BLaER1 treated with 17β-estradiol and CSF1 and Interleukin-3, amounts not matched to agents 10 nM and 100 nM (cell line): ENCODE results near the gene CFAP221.
"Not testable (repeated sequence)": the region's sequence is repeated elsewhere in the genome, so short reads cannot be mapped to it uniquely, and the experiment has no call there.

Experiments used
- H3K27ac ChIP-seq, 11 experiments: shearing (Covaris generic); formaldehyde crosslinking; 2 replicates each; pipeline ENCODE4 v1.8.1; 2022
- H3K27me3 ChIP-seq, 11 experiments: shearing (Covaris generic); formaldehyde crosslinking; 2 replicates each; pipeline ENCODE4 v1.8.1; 2022
- H3K36me3 ChIP-seq, 11 experiments: shearing (Covaris generic); formaldehyde crosslinking; 2 replicates each; pipeline ENCODE4 v1.8.1; 2022
- H3K4me1 ChIP-seq, 10 experiments: shearing (Covaris generic); formaldehyde crosslinking; 2 replicates each; pipeline ENCODE4 v1.8.1; 2022
- H3K4me2 ChIP-seq, 11 experiments: shearing (Covaris generic); formaldehyde crosslinking; 2 replicates each; pipeline ENCODE4 v1.8.1; 2022
- H3K4me3 ChIP-seq, 10 experiments: shearing (Covaris generic); formaldehyde crosslinking; 2 replicates each; pipeline ENCODE4 v1.8.1; 2022
- H3K9ac ChIP-seq, 11 experiments: shearing (Covaris generic); formaldehyde crosslinking; 2 replicates each; pipeline ENCODE4 v1.8.1; 2022
- H3K9me3 ChIP-seq, 11 experiments: shearing (Covaris generic); formaldehyde crosslinking; replicated peaks in 1 of 11; 2 replicates each; pipeline ENCODE4 v1.8.1; 2022
- H4K20me1 ChIP-seq, 11 experiments: shearing (Covaris generic); formaldehyde crosslinking; 2 replicates each; pipeline ENCODE4 v1.8.1; 2022
- Cebpa-rat ChIP-seq, 11 experiments: shearing (Covaris generic); IDR thresholded peaks; 2 replicates each; pipeline ENCODE4 v1.8.1; 2022

Gene CFAP221

DNA sequence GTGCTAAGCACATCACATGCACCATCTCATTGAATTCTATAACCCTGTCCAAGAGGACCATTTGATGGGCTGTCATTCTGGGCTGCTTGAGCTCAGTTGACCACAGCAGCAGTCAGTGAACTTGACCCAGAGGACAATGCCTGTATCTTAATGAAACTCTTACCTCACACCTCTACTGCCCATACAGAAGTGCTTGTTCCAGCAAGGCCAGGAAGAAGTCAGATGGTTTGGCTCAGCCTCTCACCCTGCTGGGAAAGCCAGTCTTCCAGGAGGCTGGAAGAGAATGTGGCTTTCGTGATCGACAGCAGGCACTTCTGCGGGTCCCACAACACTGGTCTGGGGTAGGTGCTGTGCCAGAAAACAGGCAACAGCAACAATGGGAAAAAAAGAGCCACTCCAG lies 47.3 kb downstream of the CFAP221 start:
- Histone ChIP-seq H3K36me3 (no peaks in the 10 kb centered on the region), H3K27me3 (no peaks in the 10 kb centered on the region), H3K9ac (no peak overlapping the region), H3K4me3 (no peak overlapping the region), H3K9me3 (no peaks in the 10 kb centered on the region), H3K4me2 (no peak overlapping the region), H3K27ac (no peak overlapping the region), H4K20me1 (no peaks in the 10 kb centered on the region), H3K4me1 (peaks cover 0 to 6% (median 0%) of the 10 kb centered on the region in 10 experiments; a peak in 1 of 20 replicates)
- TF ChIP-seq Cebpa-rat (IDR thresholded peaks at IDR 0.05) = no peak

DNA sequence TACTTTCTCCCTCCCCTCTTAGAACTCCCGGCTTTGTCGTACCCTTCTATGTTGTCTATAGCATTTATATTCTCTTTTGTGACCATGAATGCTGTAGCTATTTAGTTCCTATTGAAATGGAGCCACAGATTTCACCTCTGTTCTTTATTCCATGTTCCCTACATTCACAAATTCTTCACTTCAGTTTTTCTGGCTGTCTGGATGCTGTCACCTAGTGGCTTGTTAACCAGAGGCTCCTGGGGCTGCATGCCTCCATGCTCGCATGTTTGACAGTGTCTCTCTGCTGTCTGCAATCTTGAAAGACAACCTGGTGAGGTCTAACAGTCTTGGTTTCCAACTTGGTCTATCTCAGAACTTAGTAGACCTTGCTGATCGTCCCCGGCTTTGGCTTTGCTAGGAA lies 48.2 kb downstream of the CFAP221 start:
- no peak overlapping the region for H3K27ac ChIP-seq
- no peaks in the 10 kb centered on the region for H4K20me1 ChIP-seq
- TF ChIP-seq Cebpa-rat (IDR thresholded peaks at IDR 0.05) = no peak
- no peak overlapping the region for H3K4me3 ChIP-seq
- no peaks in the 10 kb centered on the region for H3K9me3 ChIP-seq
- H3K9ac ChIP-seq = no peak overlapping the region
- H3K36me3 ChIP-seq = no peaks in the 10 kb centered on the region
- no peak overlapping the region for H3K4me2 ChIP-seq
- no peaks in the 10 kb centered on the region for H3K4me1 ChIP-seq
- H3K27me3 ChIP-seq = no peaks in the 10 kb centered on the region

DNA sequence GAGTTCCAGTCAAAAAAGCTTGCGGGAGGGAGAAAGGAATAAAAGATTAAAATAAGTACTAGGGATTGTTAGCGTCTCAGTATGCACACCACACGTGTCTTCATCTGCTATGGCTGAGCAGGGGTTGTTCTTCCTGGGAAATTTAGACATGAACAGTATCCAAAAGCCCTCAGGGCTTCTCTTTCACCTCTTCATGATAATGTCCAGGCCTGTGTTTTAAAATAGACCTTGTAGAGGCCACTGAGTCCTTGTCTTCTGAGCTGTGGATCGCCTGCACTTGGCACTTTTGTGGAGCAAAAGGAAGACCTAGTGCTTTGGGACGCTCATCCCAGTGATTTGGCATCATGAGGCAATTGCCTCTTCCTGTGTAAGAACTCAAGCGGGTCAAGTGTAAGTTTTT lies 52.4 kb downstream of the CFAP221 start:
- Histone ChIP-seq H4K20me1 (no peaks in the 10 kb centered on the region; a peak in 1 of 22 replicates), H3K4me1 (no peaks in the 10 kb centered on the region), H3K36me3 (no peaks in the 10 kb centered on the region), H3K4me3 (no peak overlapping the region), H3K27me3 (no peaks in the 10 kb centered on the region), H3K9ac (no peak overlapping the region), H3K4me2 (no peak overlapping the region), H3K27ac (no peak overlapping the region), H3K9me3 (no peaks in the 10 kb centered on the region)
- no peak for TF ChIP-seq Cebpa-rat (IDR thresholded peaks at IDR 0.05)

DNA sequence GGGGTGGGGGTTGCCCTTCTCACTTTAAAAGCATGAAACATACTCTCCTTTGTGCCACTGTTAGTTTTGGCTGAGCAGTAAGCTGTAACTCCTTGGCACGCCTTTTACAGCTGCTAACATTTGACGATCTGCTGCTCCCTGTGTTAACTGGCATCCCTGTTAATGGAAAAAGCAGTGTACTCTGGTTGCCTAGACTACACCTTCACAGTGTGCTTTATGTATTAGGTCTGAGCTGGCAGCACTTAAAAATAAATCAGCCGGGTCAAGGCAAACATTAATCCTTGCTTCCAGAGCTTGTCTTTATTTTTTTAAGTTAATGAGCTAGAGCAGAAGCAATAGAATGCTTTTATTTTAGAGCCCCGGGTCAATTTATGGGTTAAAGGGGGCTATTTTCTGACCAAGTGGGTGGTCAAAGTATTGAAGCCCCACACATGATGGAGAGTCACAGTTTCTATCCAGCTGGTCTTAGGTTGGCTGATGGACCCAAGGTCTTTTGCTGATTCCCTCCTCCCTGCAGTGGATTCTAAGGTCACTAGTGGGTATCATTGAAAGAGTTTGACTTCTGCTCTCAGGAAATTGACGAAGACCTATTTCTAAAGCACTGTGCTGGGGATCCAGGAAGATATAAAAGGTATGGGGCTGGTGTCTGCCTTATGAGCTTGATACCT lies 54.5 kb downstream of the CFAP221 start:
- H4K20me1 ChIP-seq = no peaks in the 10 kb centered on the region; a peak in 1 of 22 replicates
- no peaks in the 10 kb centered on the region for H3K27me3 ChIP-seq
- no peak overlapping the region for H3K9ac ChIP-seq
- H3K4me2 ChIP-seq = no peak overlapping the region
- no peaks in the 10 kb centered on the region for H3K4me1 ChIP-seq
- no peak for TF ChIP-seq Cebpa-rat (IDR thresholded peaks at IDR 0.05)
- no peak overlapping the region for H3K4me3 ChIP-seq
- H3K9me3 ChIP-seq = no peaks in the 10 kb centered on the region
- no peak overlapping the region for H3K27ac ChIP-seq
- H3K36me3 ChIP-seq = no peaks in the 10 kb centered on the region

- H3K36me3 ChIP-seq = no peaks in the 10 kb centered on the region
- no peaks in the 10 kb centered on the region; a peak in 1 of 22 replicates for H4K20me1 ChIP-seq
- no peak overlapping the region for H3K4me3 ChIP-seq
- no peak overlapping the region for H3K4me2 ChIP-seq
- no peak for TF ChIP-seq Cebpa-rat (IDR thresholded peaks at IDR 0.05)
- no peaks in the 10 kb centered on the region for H3K4me1 ChIP-seq
- H3K27ac ChIP-seq = no peak overlapping the region
- no peak overlapping the region for H3K9ac ChIP-seq
- H3K27me3 ChIP-seq = no peaks in the 10 kb centered on the region
- H3K9me3 ChIP-seq = no peaks in the 10 kb centered on the region
Measured at GRCh38 chr2:119599384-119599783, 55.1 kb downstream of the CFAP221 start.

DNA sequence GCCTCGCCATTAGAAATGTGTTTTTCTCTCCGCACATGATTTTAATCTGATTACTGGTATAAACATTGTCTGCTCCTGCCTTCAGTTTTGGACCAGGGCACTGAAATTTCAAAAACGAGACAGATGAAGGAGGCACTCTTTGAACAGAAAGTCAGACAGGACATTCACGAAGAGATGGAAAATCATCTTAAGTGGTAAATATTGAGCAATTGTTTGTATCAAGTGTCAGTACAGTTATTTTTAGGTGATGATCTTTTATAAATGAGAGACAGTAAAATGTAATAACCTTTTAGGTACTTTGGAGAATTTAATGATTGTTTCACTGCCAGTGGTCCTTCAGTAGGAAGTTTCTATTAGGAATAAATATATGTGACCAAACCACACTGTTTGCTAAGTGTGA lies 60.8 kb downstream of the CFAP221 start:
- H3K27me3 ChIP-seq = no peaks in the 10 kb centered on the region
- no peak for TF ChIP-seq Cebpa-rat (IDR thresholded peaks at IDR 0.05)
- no peak overlapping the region for H3K9ac ChIP-seq
- H3K36me3 ChIP-seq = no peaks in the 10 kb centered on the region
- no peaks in the 10 kb centered on the region for H3K9me3 ChIP-seq
- H4K20me1 ChIP-seq = no peaks in the 10 kb centered on the region; a peak in 1 of 22 replicates
- H3K4me2 ChIP-seq = no peak overlapping the region
- H3K4me3 ChIP-seq = no peak overlapping the region
- H3K4me1 ChIP-seq = no peaks in the 10 kb centered on the region
- H3K27ac ChIP-seq = no peak overlapping the region

DNA sequence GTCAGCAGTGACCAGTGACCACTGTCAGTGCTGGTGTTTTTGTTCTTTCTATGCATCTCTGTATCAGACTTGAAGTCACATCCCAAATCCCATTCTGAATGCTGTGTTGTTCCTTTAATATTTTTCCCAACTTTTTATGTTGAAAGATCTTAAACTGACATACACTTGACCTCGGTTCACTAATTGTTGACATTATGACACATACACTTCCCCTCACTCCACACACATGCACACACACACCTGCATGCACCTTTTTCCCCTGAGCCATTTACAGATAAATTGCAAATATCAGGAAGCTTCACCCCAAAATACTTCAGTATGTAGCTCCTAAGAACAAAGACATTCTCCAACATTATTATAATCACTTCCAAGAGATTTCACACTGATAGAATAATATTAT lies 62.4 kb downstream of the CFAP221 start:
- Histone ChIP-seq H3K27ac (no peak overlapping the region), H3K4me2 (no peak overlapping the region), H3K27me3 (no peaks in the 10 kb centered on the region), H3K4me3 (no peak overlapping the region), H3K36me3 (no peaks in the 10 kb centered on the region), H4K20me1 (no peaks in the 10 kb centered on the region), H3K9ac (no peak overlapping the region), H3K9me3 (0 out of 22 replicates have a peak, but pooled peaks cover 0 to 2% (median 0%) of the 10 kb centered on the region in 11 experiments), H3K4me1 (no peaks in the 10 kb centered on the region)
- TF ChIP-seq Cebpa-rat (IDR thresholded peaks at IDR 0.05) = no peak

DNA sequence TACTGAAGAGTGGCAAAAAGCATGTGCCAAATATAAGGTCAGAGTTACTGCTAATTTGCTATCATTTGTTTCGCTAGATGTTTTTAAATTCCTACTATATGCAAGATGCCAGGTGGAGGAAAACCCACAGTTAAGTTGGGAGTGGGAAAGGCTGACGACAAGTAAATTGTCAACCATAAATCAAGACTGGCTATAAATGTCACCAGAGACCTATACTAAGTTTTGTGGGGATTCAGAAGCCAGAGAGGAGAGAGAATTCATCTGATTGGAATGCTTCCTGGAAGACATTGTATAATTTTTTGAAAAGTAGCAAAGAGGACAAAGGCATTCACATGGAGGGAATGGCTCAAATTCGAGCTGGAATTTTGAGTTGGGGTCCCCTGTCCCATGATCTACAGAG lies 64.3 kb downstream of the CFAP221 start:
- no peak overlapping the region for H3K9ac ChIP-seq
- H3K4me2 ChIP-seq = no peak overlapping the region
- no peaks in the 10 kb centered on the region for H3K36me3 ChIP-seq
- H3K4me3 ChIP-seq = no peak overlapping the region
- H3K27me3 ChIP-seq = no peaks in the 10 kb centered on the region
- no peak for TF ChIP-seq Cebpa-rat (IDR thresholded peaks at IDR 0.05)
- no peaks in the 10 kb centered on the region for H3K4me1 ChIP-seq
- peaks cover 6 to 21% (median 12%) of the 10 kb centered on the region in 11 experiments for H3K9me3 ChIP-seq
- no peaks in the 10 kb centered on the region for H4K20me1 ChIP-seq
- H3K27ac ChIP-seq = no peak overlapping the region

GRCh38 chr2:119609337-119609736 lies 65.1 kb downstream of the CFAP221 start:
- Histone ChIP-seq H3K9me3 (peaks cover 14 to 29% (median 20%) of the 10 kb centered on the region in 11 experiments), H3K36me3 (no peaks in the 10 kb centered on the region; a peak in 2 of 22 replicates), H3K27ac (no peak overlapping the region), H3K9ac (no peak overlapping the region), H3K4me1 (no peaks in the 10 kb centered on the region), H3K4me3 (no peak overlapping the region), H3K4me2 (no peak overlapping the region), H4K20me1 (no peaks in the 10 kb centered on the region), H3K27me3 (no peaks in the 10 kb centered on the region)
- no peak for TF ChIP-seq Cebpa-rat (IDR thresholded peaks at IDR 0.05)

DNA sequence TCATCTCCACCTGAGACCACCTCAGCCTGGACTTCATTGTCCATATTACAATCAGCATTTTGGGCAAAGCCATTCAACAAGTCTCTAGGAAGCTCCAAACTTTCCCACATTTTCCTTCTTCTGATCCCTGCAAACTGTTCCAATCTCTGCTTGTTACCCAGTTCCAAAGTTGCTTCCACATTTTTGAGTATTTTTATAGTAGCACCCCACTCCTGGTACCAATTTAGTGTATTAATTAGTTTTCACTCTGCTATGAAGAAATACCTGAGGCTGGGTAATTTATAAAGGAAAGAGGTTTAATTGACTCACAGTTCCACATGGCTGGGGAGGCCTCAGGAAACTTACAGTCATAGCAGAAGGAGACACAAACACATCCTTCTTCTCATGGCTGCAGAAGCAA lies 69.9 kb downstream of the CFAP221 start:
- not testable (repeated sequence) for H3K4me3 ChIP-seq, H3K27me3 ChIP-seq, H3K9ac ChIP-seq, H3K36me3 ChIP-seq, H3K27ac ChIP-seq, H3K4me1 ChIP-seq, H4K20me1 ChIP-seq, H3K4me2 ChIP-seq
- H3K9me3 ChIP-seq = peaks cover 23 to 45% (median 36%) of the 10 kb centered on the region in 11 experiments
